K562 (cell line): Measurements from ENCODE around the gene RAB3C. TPM values are rescaled to one million over a fixed set of nuclear protein-coding genes. Genes with fewer than 3 reads are reported as not detected.

ENCODE experiments used
- ATAC-seq: fragments of 200-7000 bp; cut with Tn5 transposase; 3 replicates; pipeline ENCODE4 v1.9.1; 2020; ENCODE audit warnings: moderate library complexity
- BruUV-seq: library from RNA; stranded (reverse); fragments of 400-500 nt; replicated peaks from 2 replicates; lab custom pipeline; 2021; lab: Mats Ljungman, UMichigan
- CTCF ChIA-PET: fragments of 300-600 bp; formaldehyde crosslinking; extraction: SDS; loops from one replicate; lab custom pipeline; 2021; ENCODE audit warnings: low intra/inter-chr PET ratio; lab: Yijun Ruan, JAX
- POLR2A ChIA-PET: fragments of 300-600, 350-650 bp; sonication (Branson Sonifier 250); formaldehyde crosslinking; extraction: SDS; loops from one replicate; lab custom pipeline; 2021; ENCODE audit warnings: antibody characterized with exemption, inconsistent platforms; lab: Yijun Ruan, JAX
- DNase-seq, 4 experiments: peaks; one replicate each; pipeline versions ENCODE4 v3.0.0 to v3.0.0-alpha.2; 2011 to 2018; ENCODE audit warnings: low spot score in 3 of 4, mixed read lengths in 3 of 4; ENCODE audit errors: extremely low read depth in 1 of 4
- FAIRE-seq: peaks from 2 replicates; lab custom pipeline; 2011; peaks lifted over from hg19 to GRCh38; lab: Jason Lieb, UNC
- H2AFZ ChIP-seq: 2 replicates; pipeline ENCODE4 v1.6.0; 2011; ENCODE audit warnings: low read depth, low read length, control low read depth, inconsistent platforms
- H3K27ac ChIP-seq: fragments of 200-600 bp; 3 replicates; pipeline ENCODE4 v1.8.0; 2011; ENCODE audit warnings: low read depth, mild to moderate bottlenecking, control low read depth, inconsistent platforms, low read length, moderate library complexity, mixed read lengths; ENCODE audit errors: extremely low read depth
- H3K27me3 ChIP-seq, 2 experiments: fragments of 300-600 bp in 1 of 2; 2 replicates in 1 of 2; 3 replicates in 1 of 2; pipeline versions ENCODE4 v1.6.0 to v1.8.0; 2011; ENCODE audit warnings: inconsistent platforms in 2 of 2, low read length in 2 of 2, mild to moderate bottlenecking in 1 of 2, mixed read lengths in 1 of 2, moderate library complexity in 1 of 2; ENCODE audit not compliant: control insufficient read depth in 2 of 2, insufficient read depth in 2 of 2
- H3K36me3 ChIP-seq: fragments of 300-600 bp; 3 replicates; pipeline ENCODE4 v1.8.0; 2011; ENCODE audit warnings: mild to moderate bottlenecking, low read length, inconsistent platforms; ENCODE audit not compliant: control insufficient read depth, insufficient read depth
- H3K4me1 ChIP-seq, 2 experiments: fragments of 200-600 bp in 1 of 2; replicated peaks in 1 of 2; 2 replicates in 1 of 2; 3 replicates in 1 of 2; pipeline versions ENCODE4 v1.5.1 to v1.8.0; 2011; ENCODE audit warnings: inconsistent platforms in 2 of 2, low read length in 2 of 2, mild to moderate bottlenecking in 1 of 2, mixed read lengths in 1 of 2, moderate library complexity in 1 of 2; ENCODE audit not compliant: control insufficient read depth in 2 of 2, insufficient read depth in 2 of 2
- H3K4me2 ChIP-seq: 2 replicates; pipeline ENCODE4 v1.6.1; 2011; ENCODE audit warnings: low read length, control low read depth, inconsistent platforms, mixed read lengths; ENCODE audit not compliant: insufficient read depth
- H3K4me3 ChIP-seq: fragments of 200-600 bp; sonication (generic), shearing (Covaris generic); 2 replicates; pipeline ENCODE4 v1.5.1; 2016; ENCODE audit warnings: control low read depth, inconsistent platforms
- H3K79me2 ChIP-seq: fragments of 200-600 bp; 3 replicates; pipeline ENCODE4 v1.8.0; 2011; ENCODE audit warnings: low read length, inconsistent platforms; ENCODE audit not compliant: control insufficient read depth, insufficient read depth
- H3K9ac ChIP-seq, 2 experiments: 2 replicates each; pipeline versions ENCODE4 v1.6.0 to v1.6.1; 2011; ENCODE audit warnings: low read depth in 2 of 2, low read length in 2 of 2, control low read depth in 1 of 2, inconsistent platforms in 1 of 2, mild to moderate bottlenecking in 1 of 2, mixed read lengths in 1 of 2; ENCODE audit not compliant: insufficient read depth in 1 of 2
- H3K9me1 ChIP-seq: one replicate; pipeline ENCODE4 v1.6.0; 2011; ENCODE audit warnings: inconsistent platforms, mild to moderate bottlenecking, low read length, moderate library complexity; ENCODE audit not compliant: control insufficient read depth, insufficient read depth
- H3K9me3 ChIP-seq: replicated peaks from 2 replicates; pipeline ENCODE4 v1.5.1; 2011; ENCODE audit warnings: low read depth, low read length, inconsistent platforms; ENCODE audit not compliant: control insufficient read depth, insufficient read depth
- H4K20me1 ChIP-seq: replicated peaks from 2 replicates; pipeline ENCODE4 v1.6.1; 2011; ENCODE audit warnings: low read length, inconsistent platforms, mixed read lengths; ENCODE audit not compliant: control insufficient read depth, insufficient read depth
- ATF1 ChIP-seq, 2 experiments: fragments of 450-650 bp in 1 of 2; IDR thresholded peaks; 2 replicates each; pipeline ENCODE4 v1.6.1; 2016; ENCODE audit warnings: missing compliant biosample characterization in 1 of 2, missing genetic modification characterization in 1 of 2
- ELF1 ChIP-seq: fragments of 200-800 bp; sonication (Bioruptor generic); IDR thresholded peaks from 2 replicates; pipeline ENCODE4 v1.6.1; 2016; ENCODE audit warnings: missing genetic modification characterization, missing compliant biosample characterization
- GABPB1 ChIP-seq: sonication (generic); formaldehyde crosslinking; IDR thresholded peaks from 2 replicates; pipeline ENCODE4 v1.8.0; 2022; ENCODE audit warnings: mild to moderate bottlenecking, missing genetic modification reagents
- ILF3 ChIP-seq: fragments of 450-650 bp; IDR thresholded peaks from 2 replicates; pipeline ENCODE4 v1.6.1; 2018; ENCODE audit warnings: antibody characterized with exemption, mild to moderate bottlenecking, moderate library complexity, borderline replicate concordance
- KHSRP ChIP-seq: fragments of 450-650 bp; IDR thresholded peaks from 2 replicates; pipeline ENCODE4 v1.6.1; 2017
- MCM7 ChIP-seq, 2 experiments: fragments of 450-650 bp; IDR thresholded peaks; 2 replicates each; pipeline ENCODE4 v1.6.1; 2016 to 2018
- NFE2 ChIP-seq: IDR thresholded peaks from 2 replicates; pipeline ENCODE4 v1.6.1; 2014; ENCODE audit warnings: antibody characterized with exemption, low read depth
- NFIC ChIP-seq: fragments of 450-650 bp; IDR thresholded peaks from 2 replicates; pipeline ENCODE4 v1.6.1; 2017; ENCODE audit warnings: mild to moderate bottlenecking, inconsistent platforms
- RBBP5 ChIP-seq: fragments of 200-600 bp; sonication (generic); IDR thresholded peaks from 2 replicates; pipeline ENCODE4 v1.6.1; 2012; ENCODE audit warnings: borderline replicate concordance, mild to moderate bottlenecking, low read length, control low read depth, inconsistent platforms; ENCODE audit not compliant: insufficient read depth, poor library complexity, severe bottlenecking
- RBM22 ChIP-seq: fragments of 200-400 bp; formaldehyde crosslinking; IDR thresholded peaks from 2 replicates; pipeline ENCODE4 v1.6.1; 2018; ENCODE audit warnings: low read length, low read depth; ENCODE audit not compliant: poor library complexity, severe bottlenecking
- RNF2 ChIP-seq: sonication (generic); IDR thresholded peaks from 2 replicates; pipeline ENCODE4 v1.6.1; 2016
- SMAD4 ChIP-seq: fragments of 250-450 bp; sonication (Bioruptor Pico); conservative IDR thresholded peaks from 2 replicates; pipeline ENCODE4 v1.8.0; 2021; ENCODE audit warnings: inconsistent platforms, mild to moderate bottlenecking, moderate library complexity
- SP1 ChIP-seq: sonication (generic); formaldehyde crosslinking; IDR thresholded peaks from 2 replicates; pipeline ENCODE4 v1.8.1; 2022; ENCODE audit warnings: mild to moderate bottlenecking, missing genetic modification reagents
- TCFL5 ChIP-seq: fragments of 250-450 bp; sonication (Bioruptor Pico); conservative IDR thresholded peaks from 2 replicates; pipeline ENCODE4 v1.6.1; 2021; ENCODE audit warnings: mild to moderate bottlenecking, moderate library complexity, matching md5 sums
- TRIM24 ChIP-seq, 2 experiments: fragments of 450-650 bp; IDR thresholded peaks; 2 replicates each; pipeline ENCODE4 v1.6.1; 2016
- TSHZ1 ChIP-seq: fragments of 250-450 bp; sonication (Bioruptor Pico); IDR thresholded peaks from 2 replicates; pipeline ENCODE4 v1.4.0; 2020; ENCODE audit warnings: mild to moderate bottlenecking, moderate library complexity
- YY1 ChIP-seq, 3 experiments: IDR thresholded peaks; 2 replicates each; pipeline ENCODE4 v1.6.1; 2011; ENCODE audit warnings: low read length in 2 of 3, mild to moderate bottlenecking in 2 of 3, moderate library complexity in 2 of 3, borderline replicate concordance in 1 of 3, control low read depth in 1 of 3, low read depth in 1 of 3; ENCODE audit not compliant: insufficient read depth in 3 of 3, insufficient replicate concordance in 2 of 3, control insufficient read depth in 1 of 3, insufficient read length in 1 of 3; ENCODE audit errors: extremely low read depth in 1 of 3
- ZNF274 ChIP-seq: IDR thresholded peaks from 2 replicates; pipeline ENCODE4 v1.6.1; 2011; ENCODE audit warnings: low read depth, mild to moderate bottlenecking, low read length, moderate library complexity, borderline replicate concordance
- ZNF699 ChIP-seq: fragments of 250-450 bp; sonication (Bioruptor Pico); IDR thresholded peaks from 2 replicates; pipeline ENCODE4 v1.8.0; 2021; ENCODE audit warnings: mild to moderate bottlenecking, moderate library complexity; ENCODE audit not compliant: insufficient replicate concordance
- WGBS: fragments of 100-300 bp; shearing (Covaris generic); methylation state at CpG from one replicate; pipeline ENCODE4 v1.1.6; 2016; ENCODE audit warnings: low coverage, mixed read lengths; ENCODE audit not compliant: insufficient coverage; ENCODE audit errors: missing lambda C conversion rate; 5-methylcytosine and 5-hydroxymethylcytosine counted together
- in situ Hi-C: fragments of 300-500 bp; cut with MboI; formaldehyde crosslinking; loops from 4 replicates; pipeline ENCODE4 v1.15.0; 2018; ENCODE audit warnings: inconsistent platforms, mixed read lengths
- intact Hi-C: fragments of 100-400 bp; cut with micrococcal nuclease; formaldehyde crosslinking; loops from 2 replicates; pipeline ENCODE4 v1.14.2; 2022
- polyA plus RNA-seq, 8 experiments: library from polyadenylated mRNA; depleted of rRNA in 4 of 8; stranded (reverse) in 5 of 8; unstranded in 3 of 8; fragments of >200 nt; fragmentation: Nextera tagmentation in 2 of 8; fragmentation: Illumina TruSeq in 1 of 8; extraction: Ambion mirVana in 2 of 8; extraction: Trizol in 1 of 8; gene quantifications; 2 replicates each; pipeline versions ENCODE4 v1.2.1 to v1.2.3, GENCODE V29; 2011 to 2014; ENCODE audit warnings: inconsistent platforms in 1 of 8, missing spikeins in 1 of 8
- total RNA-seq, 7 experiments: library from RNA; depleted of rRNA in 6 of 7; stranded (reverse); fragments of >200 nt in 6 of 7; fragmentation: Illumina TruSeq in 2 of 7; extraction: Trizol in 2 of 7; gene quantifications; 2 replicates each; pipeline versions ENCODE4 v1.2.1 to v1.2.3, GENCODE V29; 2011 to 2021; ENCODE audit warnings: low replicate concordance in 1 of 7
- TF ChIP-seq, protein P1 (sequence below): sonication (generic); formaldehyde crosslinking; IDR thresholded peaks from 2 replicates; pipeline ENCODE4 v1.4.0; 2020; ENCODE audit warnings: mild to moderate bottlenecking, missing genetic modification reagents

RAB3C gene
- total and polyA plus RNA-seq, 9 of the 15 experiments (the other 6 are each of a cell fraction or from before 2014, with no cell fraction given), result not detected

DNA sequence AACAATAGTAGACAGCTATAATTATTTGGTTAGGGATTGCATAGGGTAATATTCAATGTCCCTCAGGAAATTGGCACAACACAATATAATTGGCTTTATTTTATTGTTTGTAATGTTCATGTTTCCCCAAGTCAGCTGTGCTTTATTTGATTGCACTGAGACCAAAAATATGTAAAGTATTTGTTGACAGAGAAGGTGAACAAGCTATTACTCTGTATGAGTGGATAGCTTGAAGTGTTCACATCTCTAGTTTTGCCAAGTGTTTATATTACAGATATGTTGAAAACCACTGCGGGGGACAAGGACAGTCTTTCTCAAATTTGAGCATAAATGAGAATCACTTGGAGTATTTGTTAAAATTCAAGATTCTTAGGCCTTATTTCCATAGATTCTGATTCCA is 83.3 kb downstream of the RAB3C start:
- Histone ChIP-seq H3K79me2 (no peaks in the 10 kb centered on the region), H3K4me2 (no peak overlapping the region), H3K4me1 (no peaks in the 10 kb centered on the region), H3K9me3 (no peaks in the 10 kb centered on the region; the same call in 1 of the 2 replicates), H3K27ac (no peak overlapping the region), H4K20me1 (no peaks in the 10 kb centered on the region), H2AFZ (no peak overlapping the region), H3K36me3 (no peaks in the 10 kb centered on the region), H3K9me1 (no peaks in the 10 kb centered on the region), H3K4me3 (no peak overlapping the region), H3K9ac (no peak overlapping the region), H3K27me3 (no peaks in the 10 kb centered on the region)
- ChIA-PET POLR2A (no interaction called here), CTCF (no interaction called here)
- DNase-seq (no peak), ATAC-seq (no peak), FAIRE-seq (no peak)
- intact Hi-C loops, result no loop called here
- 0% methylated on average over 1 of the region's 1 CpG for WGBS
- TF ChIP-seq RBM22 (no peak), ZNF699 (no peak), YY1 (IDR thresholded peaks at IDR 0.05; ENCODE audit: borderline replicate concordance in 1 of 3, control insufficient read depth in 1 of 3, extremely low read depth in 1 of 3, insufficient read depth in 3 of 3, insufficient read length in 1 of 3, insufficient replicate concordance in 2 of 3, low read depth in 1 of 3, low read length in 2 of 3) (no peak), RNF2 (no peak), MCM7 (IDR thresholded peaks at IDR 0.05) (no peak), RBBP5 (no peak), SP1 (CRISPR knock-in tag) (no peak), SMAD4 (CRISPR knock-in tag) (no peak), ZNF274 (no peak), ILF3 (no peak), TCFL5 (no peak), NFE2 (no peak), NFIC (no peak), ATF1 (CRISPR knock-in tag; IDR thresholded peaks at IDR 0.05) (no peak), ATF1 (tag; IDR thresholded peaks at IDR 0.05) (no peak), TRIM24 (IDR thresholded peaks at IDR 0.05) (no peak), KHSRP (no peak), GABPB1 (CRISPR knock-in tag) (no peak), ELF1 (tag) (no peak), TSHZ1 (CRISPR knock-in tag) (no peak)
- TF ChIP-seq, protein P1, sequence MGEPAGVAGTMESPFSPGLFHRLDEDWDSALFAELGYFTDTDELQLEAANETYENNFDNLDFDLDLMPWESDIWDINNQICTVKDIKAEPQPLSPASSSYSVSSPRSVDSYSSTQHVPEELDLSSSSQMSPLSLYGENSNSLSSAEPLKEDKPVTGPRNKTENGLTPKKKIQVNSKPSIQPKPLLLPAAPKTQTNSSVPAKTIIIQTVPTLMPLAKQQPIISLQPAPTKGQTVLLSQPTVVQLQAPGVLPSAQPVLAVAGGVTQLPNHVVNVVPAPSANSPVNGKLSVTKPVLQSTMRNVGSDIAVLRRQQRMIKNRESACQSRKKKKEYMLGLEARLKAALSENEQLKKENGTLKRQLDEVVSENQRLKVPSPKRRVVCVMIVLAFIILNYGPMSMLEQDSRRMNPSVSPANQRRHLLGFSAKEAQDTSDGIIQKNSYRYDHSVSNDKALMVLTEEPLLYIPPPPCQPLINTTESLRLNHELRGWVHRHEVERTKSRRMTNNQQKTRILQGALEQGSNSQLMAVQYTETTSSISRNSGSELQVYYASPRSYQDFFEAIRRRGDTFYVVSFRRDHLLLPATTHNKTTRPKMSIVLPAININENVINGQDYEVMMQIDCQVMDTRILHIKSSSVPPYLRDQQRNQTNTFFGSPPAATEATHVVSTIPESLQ (CRISPR knock-in tag), result no peak
- BruUV-seq, result no TSS peak
- in situ Hi-C loops, result no loop called here
